H9 (cell line): ENCODE measurements around the gene CSRNP2. TPM values are rescaled to one million over a fixed set of nuclear protein-coding genes. Genes with fewer than 3 reads are reported as not detected.

Experiments used
- DNase-seq: peaks from one replicate; pipeline ENCODE4 v3.0.0-alpha.2; 2017
- H2AFZ ChIP-seq: one replicate; pipeline ENCODE4 v1.6.1; 2013; ENCODE audit warnings: mild to moderate bottlenecking, low read length, control low read depth, moderate library complexity
- H2AK5ac ChIP-seq: 2 replicates; pipeline ENCODE4 v1.6.1; 2013; ENCODE audit warnings: low read length, control low read depth, mixed read lengths; ENCODE audit not compliant: insufficient read length
- H2BK120ac ChIP-seq: one replicate; pipeline ENCODE4 v1.6.1; 2013; ENCODE audit warnings: low read depth, mild to moderate bottlenecking, low read length, control low read depth, inconsistent platforms; ENCODE audit not compliant: poor library complexity, severe bottlenecking
- H2BK12ac ChIP-seq: 2 replicates; pipeline ENCODE4 v1.6.1; 2013; ENCODE audit warnings: low read length, control low read depth, mixed read lengths, low read depth; ENCODE audit not compliant: insufficient read length
- H2BK15ac ChIP-seq: 2 replicates; pipeline ENCODE4 v1.6.1; 2013; ENCODE audit warnings: low read depth, low read length, control low read depth
- H2BK20ac ChIP-seq: one replicate; pipeline ENCODE4 v1.6.1; 2013; ENCODE audit warnings: low read depth, mild to moderate bottlenecking, low read length, control low read depth, inconsistent platforms; ENCODE audit not compliant: poor library complexity, severe bottlenecking
- H2BK5ac ChIP-seq: 2 replicates; pipeline ENCODE4 v1.6.1; 2013; ENCODE audit warnings: low read length, control low read depth, mixed read lengths; ENCODE audit not compliant: insufficient read length
- H3K14ac ChIP-seq: 2 replicates; pipeline ENCODE4 v1.6.1; 2013; ENCODE audit warnings: low read length, control low read depth; ENCODE audit not compliant: insufficient read depth
- H3K18ac ChIP-seq: 2 replicates; pipeline ENCODE4 v1.6.1; 2013; ENCODE audit warnings: low read depth, mild to moderate bottlenecking, mixed read lengths, low read length, control low read depth; ENCODE audit not compliant: insufficient read length
- H3K23ac ChIP-seq: 2 replicates; pipeline ENCODE4 v1.6.1; 2013; ENCODE audit warnings: low read length, control low read depth, mixed read lengths, low read depth; ENCODE audit not compliant: insufficient read length
- H3K23me2 ChIP-seq: 2 replicates; pipeline ENCODE4 v1.6.1; 2013; ENCODE audit warnings: low read depth, mild to moderate bottlenecking, mixed read lengths, low read length, control low read depth; ENCODE audit not compliant: insufficient read length, poor library complexity, severe bottlenecking
- H3K27ac ChIP-seq: 2 replicates; pipeline ENCODE4 v1.5.1; 2013; ENCODE audit warnings: low read length, control low read depth, mixed read lengths, low read depth; ENCODE audit not compliant: insufficient read length
- H3K27me3 ChIP-seq: 2 replicates; pipeline ENCODE4 v1.6.1; 2013; ENCODE audit warnings: low read length, control low read depth, inconsistent platforms; ENCODE audit not compliant: insufficient read depth
- H3K4ac ChIP-seq: 2 replicates; pipeline ENCODE4 v1.6.1; 2013; ENCODE audit warnings: low read depth, mild to moderate bottlenecking, control low read depth, inconsistent platforms, low read length, moderate library complexity
- H3K4me1 ChIP-seq: 2 replicates; pipeline ENCODE4 v1.6.1; 2013; ENCODE audit warnings: low read length, control low read depth, inconsistent platforms; ENCODE audit not compliant: insufficient read depth
- H3K4me2 ChIP-seq: 2 replicates; pipeline ENCODE4 v1.6.1; 2013; ENCODE audit warnings: low read length, control low read depth, mixed read lengths; ENCODE audit not compliant: insufficient read length, insufficient read depth
- H3K56ac ChIP-seq: 2 replicates; pipeline ENCODE4 v1.6.1; 2013; ENCODE audit warnings: low read depth, mild to moderate bottlenecking, mixed read lengths, low read length, control low read depth; ENCODE audit not compliant: insufficient read length
- H3K79me1 ChIP-seq: 2 replicates; pipeline ENCODE4 v1.6.1; 2013; ENCODE audit warnings: low read depth, mild to moderate bottlenecking, moderate library complexity, low read length, control low read depth, inconsistent platforms; ENCODE audit not compliant: insufficient read depth, poor library complexity, severe bottlenecking
- H3K79me2 ChIP-seq: 2 replicates; pipeline ENCODE4 v1.6.1; 2013; ENCODE audit warnings: low read length, control low read depth, inconsistent platforms; ENCODE audit not compliant: insufficient read depth
- H3K9ac ChIP-seq: 2 replicates; pipeline ENCODE4 v1.6.1; 2013; ENCODE audit warnings: low read length, control low read depth, mixed read lengths; ENCODE audit not compliant: insufficient read length; ENCODE audit errors: extremely low read depth
- H3K9me3 ChIP-seq: one replicate; pipeline ENCODE4 v1.6.1; 2013; ENCODE audit warnings: low read depth, low read length, inconsistent platforms; ENCODE audit not compliant: control insufficient read depth
- H3T11ph ChIP-seq: one replicate; pipeline ENCODE4 v1.6.1; 2013; ENCODE audit warnings: mild to moderate bottlenecking, low read length, control low read depth, inconsistent platforms
- H4K20me1 ChIP-seq: one replicate; pipeline ENCODE4 v1.6.1; 2013; ENCODE audit not compliant: control insufficient read depth, insufficient read length, insufficient read depth
- H4K5ac ChIP-seq: 2 replicates; pipeline ENCODE4 v1.6.1; 2013; ENCODE audit warnings: low read depth, mild to moderate bottlenecking, mixed read lengths, low read length, control low read depth; ENCODE audit not compliant: insufficient read length
- H4K8ac ChIP-seq: replicated peaks from 2 replicates; pipeline ENCODE4 v1.6.1; 2013; ENCODE audit warnings: low read length, control low read depth, mixed read lengths, low read depth; ENCODE audit not compliant: insufficient read length
- H4K91ac ChIP-seq: 2 replicates; pipeline ENCODE4 v1.6.1; 2013; ENCODE audit warnings: low read depth, mild to moderate bottlenecking, moderate library complexity, mixed read lengths, low read length, control low read depth; ENCODE audit not compliant: insufficient read length
- H3K27ac Mint-ChIP-seq, 3 experiments: 2 replicates in 2 of 3; 3 replicates in 1 of 3; pipeline ENCODE4 v1.8.0; 2020 to 2021; ENCODE audit warnings: mixed read lengths in 3 of 3, mild to moderate bottlenecking in 1 of 3, moderate library complexity in 1 of 3
- H3K27me3 Mint-ChIP-seq: 2 replicates; pipeline ENCODE4 v1.8.0; 2021; ENCODE audit warnings: low read depth, mild to moderate bottlenecking, moderate library complexity, mixed read lengths
- H3K36me3 Mint-ChIP-seq, 3 experiments: 2 replicates in 2 of 3; 3 replicates in 1 of 3; pipeline ENCODE4 v1.8.0; 2020 to 2021; ENCODE audit warnings: low read depth in 3 of 3, mixed read lengths in 3 of 3; ENCODE audit not compliant: insufficient read depth in 1 of 3
- H3K4me1 Mint-ChIP-seq, 2 experiments: 2 replicates each; pipeline ENCODE4 v1.8.0; 2020; ENCODE audit warnings: mixed read lengths in 2 of 2
- H3K4me3 Mint-ChIP-seq, 2 experiments: 2 replicates in 1 of 2; 3 replicates in 1 of 2; pipeline ENCODE4 v1.8.0; 2020 to 2021; ENCODE audit warnings: mild to moderate bottlenecking in 2 of 2, mixed read lengths in 2 of 2, moderate library complexity in 1 of 2
- H3K9me3 Mint-ChIP-seq, 2 experiments: 2 replicates in 1 of 2; 3 replicates in 1 of 2; pipeline ENCODE4 v1.8.0; 2020; ENCODE audit warnings: mild to moderate bottlenecking in 2 of 2, mixed read lengths in 2 of 2, moderate library complexity in 1 of 2
- WGBS: extraction: QIAGEN DNeasy Blood & Tissue Kit; methylation state at CpG from one replicate; pipeline ENCODE4 v1.1.7; 2013; ENCODE audit warnings: missing lambda C conversion rate, low lambda C conversion rate, mixed read lengths; ENCODE audit not compliant: insufficient read length; ENCODE audit errors: extremely low coverage; 5-methylcytosine and 5-hydroxymethylcytosine counted together
- total RNA-seq: library from RNA; stranded (reverse); gene quantifications from 2 replicates; pipeline ENCODE4 v1.2.1, GENCODE V29; 2021
- TF ChIP-seq, protein P1 (sequence below): fragments of 200-600 bp; sonication (generic); conservative IDR thresholded peaks from 3 replicates; pipeline ENCODE4 v1.8.0; 2021; ENCODE audit warnings: antibody characterized with exemption, mild to moderate bottlenecking

The CSRNP2 gene
- total RNA-seq, 1 experiment from 2014 or later, result 38.6 TPM

DNA sequence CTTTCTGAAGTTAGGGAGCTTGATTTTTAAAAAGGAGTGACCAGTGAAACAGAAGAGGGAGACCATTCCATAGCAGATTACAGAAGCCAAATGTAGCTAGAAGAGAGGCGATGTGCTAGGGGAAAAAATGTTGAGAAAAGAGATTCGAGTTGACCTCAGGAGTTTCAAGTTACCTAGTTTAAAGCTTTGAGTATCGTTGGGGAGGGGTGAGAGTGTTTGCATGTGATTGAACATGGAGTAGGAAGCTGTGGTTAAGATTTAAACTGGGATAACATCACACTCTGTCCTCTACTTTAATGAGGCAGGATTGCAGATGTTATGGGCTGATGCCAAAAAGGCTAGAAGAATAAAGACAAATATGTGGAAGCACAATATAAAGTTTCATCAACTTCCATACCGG, 31.6 kb downstream of the CSRNP2 start:
- peaks cover 11 to 16% of the 10 kb centered on the region in 2 experiments for H3K4me1 Mint-ChIP-seq
- Histone ChIP-seq H4K5ac (no peak overlapping the region), H3K9me3 (no peaks in the 10 kb centered on the region), H3T11ph (no peak overlapping the region), H2BK120ac (no peak overlapping the region), H2BK12ac (no peak overlapping the region), H4K20me1 (no peaks in the 10 kb centered on the region), H3K4me1 (0 out of 2 replicates have a peak, but pooled peaks cover 2% of the 10 kb centered on the region), H3K79me1 (no peaks in the 10 kb centered on the region), H3K27ac (no peak overlapping the region), H3K27me3 (no peaks in the 10 kb centered on the region), H3K23me2 (peaks cover 6% of the 10 kb centered on the region), H4K91ac (no peak overlapping the region), H3K4me2 (no peak overlapping the region), H3K79me2 (no peaks in the 10 kb centered on the region), H3K14ac (no peak overlapping the region), H2BK15ac (no peak overlapping the region), H2BK5ac (no peak overlapping the region), H2BK20ac (no peak overlapping the region), H3K23ac (no peak overlapping the region), H2AK5ac (no peak overlapping the region), H3K18ac (no peak overlapping the region), H3K56ac (no peak overlapping the region), H3K4ac (no peak overlapping the region), H2AFZ (no peak overlapping the region), H3K9ac (no peak overlapping the region), H4K8ac (no peak overlapping the region)
- H3K9me3 Mint-ChIP-seq, result no peaks in the 10 kb centered on the region; a peak in 1 of 5 replicates
- peak overlapping the region in 1 of 3 experiments; percentile 29; a peak in 3 of 7 replicates for H3K27ac Mint-ChIP-seq
- peaks cover 19 to 40% (median 32%) of the 10 kb centered on the region in 3 experiments; a peak in 6 of 7 replicates for H3K36me3 Mint-ChIP-seq
- no peaks in the 10 kb centered on the region for H3K27me3 Mint-ChIP-seq
- no CpG with 5 or more reads among the region's 4 CpGs for WGBS
- H3K4me3 Mint-ChIP-seq, result no peak overlapping the region
- DNase-seq, result no peak
- TF ChIP-seq, protein P1, sequence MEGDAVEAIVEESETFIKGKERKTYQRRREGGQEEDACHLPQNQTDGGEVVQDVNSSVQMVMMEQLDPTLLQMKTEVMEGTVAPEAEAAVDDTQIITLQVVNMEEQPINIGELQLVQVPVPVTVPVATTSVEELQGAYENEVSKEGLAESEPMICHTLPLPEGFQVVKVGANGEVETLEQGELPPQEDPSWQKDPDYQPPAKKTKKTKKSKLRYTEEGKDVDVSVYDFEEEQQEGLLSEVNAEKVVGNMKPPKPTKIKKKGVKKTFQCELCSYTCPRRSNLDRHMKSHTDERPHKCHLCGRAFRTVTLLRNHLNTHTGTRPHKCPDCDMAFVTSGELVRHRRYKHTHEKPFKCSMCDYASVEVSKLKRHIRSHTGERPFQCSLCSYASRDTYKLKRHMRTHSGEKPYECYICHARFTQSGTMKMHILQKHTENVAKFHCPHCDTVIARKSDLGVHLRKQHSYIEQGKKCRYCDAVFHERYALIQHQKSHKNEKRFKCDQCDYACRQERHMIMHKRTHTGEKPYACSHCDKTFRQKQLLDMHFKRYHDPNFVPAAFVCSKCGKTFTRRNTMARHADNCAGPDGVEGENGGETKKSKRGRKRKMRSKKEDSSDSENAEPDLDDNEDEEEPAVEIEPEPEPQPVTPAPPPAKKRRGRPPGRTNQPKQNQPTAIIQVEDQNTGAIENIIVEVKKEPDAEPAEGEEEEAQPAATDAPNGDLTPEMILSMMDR, result no peak
